H9 (cell line): ENCODE results near the gene THAP11. TPM values are rescaled to one million over a fixed set of nuclear protein-coding genes. Genes with fewer than 3 reads are reported as not detected.
"Not testable (repeated sequence)": the region's sequence is repeated elsewhere in the genome, so short reads cannot be mapped to it uniquely, and the experiment has no call there.

Experiments used
- DNase-seq: peaks from one replicate; pipeline ENCODE4 v3.0.0-alpha.2; 2017
- H2AFZ ChIP-seq: one replicate; pipeline ENCODE4 v1.6.1; 2013; ENCODE audit warnings: mild to moderate bottlenecking, low read length, control low read depth, moderate library complexity
- H2AK5ac ChIP-seq: 2 replicates; pipeline ENCODE4 v1.6.1; 2013; ENCODE audit warnings: low read length, control low read depth, mixed read lengths; ENCODE audit not compliant: insufficient read length
- H2BK120ac ChIP-seq: one replicate; pipeline ENCODE4 v1.6.1; 2013; ENCODE audit warnings: low read depth, mild to moderate bottlenecking, low read length, control low read depth, inconsistent platforms; ENCODE audit not compliant: poor library complexity, severe bottlenecking
- H2BK12ac ChIP-seq: 2 replicates; pipeline ENCODE4 v1.6.1; 2013; ENCODE audit warnings: low read length, control low read depth, mixed read lengths, low read depth; ENCODE audit not compliant: insufficient read length
- H2BK15ac ChIP-seq: 2 replicates; pipeline ENCODE4 v1.6.1; 2013; ENCODE audit warnings: low read depth, low read length, control low read depth
- H2BK20ac ChIP-seq: one replicate; pipeline ENCODE4 v1.6.1; 2013; ENCODE audit warnings: low read depth, mild to moderate bottlenecking, low read length, control low read depth, inconsistent platforms; ENCODE audit not compliant: poor library complexity, severe bottlenecking
- H2BK5ac ChIP-seq: 2 replicates; pipeline ENCODE4 v1.6.1; 2013; ENCODE audit warnings: low read length, control low read depth, mixed read lengths; ENCODE audit not compliant: insufficient read length
- H3K14ac ChIP-seq: 2 replicates; pipeline ENCODE4 v1.6.1; 2013; ENCODE audit warnings: low read length, control low read depth; ENCODE audit not compliant: insufficient read depth
- H3K18ac ChIP-seq: 2 replicates; pipeline ENCODE4 v1.6.1; 2013; ENCODE audit warnings: low read depth, mild to moderate bottlenecking, mixed read lengths, low read length, control low read depth; ENCODE audit not compliant: insufficient read length
- H3K23ac ChIP-seq: 2 replicates; pipeline ENCODE4 v1.6.1; 2013; ENCODE audit warnings: low read length, control low read depth, mixed read lengths, low read depth; ENCODE audit not compliant: insufficient read length
- H3K23me2 ChIP-seq: 2 replicates; pipeline ENCODE4 v1.6.1; 2013; ENCODE audit warnings: low read depth, mild to moderate bottlenecking, mixed read lengths, low read length, control low read depth; ENCODE audit not compliant: insufficient read length, poor library complexity, severe bottlenecking
- H3K27ac ChIP-seq: 2 replicates; pipeline ENCODE4 v1.5.1; 2013; ENCODE audit warnings: low read length, control low read depth, mixed read lengths, low read depth; ENCODE audit not compliant: insufficient read length
- H3K27me3 ChIP-seq: 2 replicates; pipeline ENCODE4 v1.6.1; 2013; ENCODE audit warnings: low read length, control low read depth, inconsistent platforms; ENCODE audit not compliant: insufficient read depth
- H3K4ac ChIP-seq: 2 replicates; pipeline ENCODE4 v1.6.1; 2013; ENCODE audit warnings: low read depth, mild to moderate bottlenecking, control low read depth, inconsistent platforms, low read length, moderate library complexity
- H3K4me1 ChIP-seq: 2 replicates; pipeline ENCODE4 v1.6.1; 2013; ENCODE audit warnings: low read length, control low read depth, inconsistent platforms; ENCODE audit not compliant: insufficient read depth
- H3K4me2 ChIP-seq: 2 replicates; pipeline ENCODE4 v1.6.1; 2013; ENCODE audit warnings: low read length, control low read depth, mixed read lengths; ENCODE audit not compliant: insufficient read length, insufficient read depth
- H3K56ac ChIP-seq: 2 replicates; pipeline ENCODE4 v1.6.1; 2013; ENCODE audit warnings: low read depth, mild to moderate bottlenecking, mixed read lengths, low read length, control low read depth; ENCODE audit not compliant: insufficient read length
- H3K79me1 ChIP-seq: 2 replicates; pipeline ENCODE4 v1.6.1; 2013; ENCODE audit warnings: low read depth, mild to moderate bottlenecking, moderate library complexity, low read length, control low read depth, inconsistent platforms; ENCODE audit not compliant: insufficient read depth, poor library complexity, severe bottlenecking
- H3K79me2 ChIP-seq: 2 replicates; pipeline ENCODE4 v1.6.1; 2013; ENCODE audit warnings: low read length, control low read depth, inconsistent platforms; ENCODE audit not compliant: insufficient read depth
- H3K9ac ChIP-seq: 2 replicates; pipeline ENCODE4 v1.6.1; 2013; ENCODE audit warnings: low read length, control low read depth, mixed read lengths; ENCODE audit not compliant: insufficient read length; ENCODE audit errors: extremely low read depth
- H3K9me3 ChIP-seq: one replicate; pipeline ENCODE4 v1.6.1; 2013; ENCODE audit warnings: low read depth, low read length, inconsistent platforms; ENCODE audit not compliant: control insufficient read depth
- H3T11ph ChIP-seq: one replicate; pipeline ENCODE4 v1.6.1; 2013; ENCODE audit warnings: mild to moderate bottlenecking, low read length, control low read depth, inconsistent platforms
- H4K20me1 ChIP-seq: one replicate; pipeline ENCODE4 v1.6.1; 2013; ENCODE audit not compliant: control insufficient read depth, insufficient read length, insufficient read depth
- H4K5ac ChIP-seq: 2 replicates; pipeline ENCODE4 v1.6.1; 2013; ENCODE audit warnings: low read depth, mild to moderate bottlenecking, mixed read lengths, low read length, control low read depth; ENCODE audit not compliant: insufficient read length
- H4K8ac ChIP-seq: replicated peaks from 2 replicates; pipeline ENCODE4 v1.6.1; 2013; ENCODE audit warnings: low read length, control low read depth, mixed read lengths, low read depth; ENCODE audit not compliant: insufficient read length
- H4K91ac ChIP-seq: 2 replicates; pipeline ENCODE4 v1.6.1; 2013; ENCODE audit warnings: low read depth, mild to moderate bottlenecking, moderate library complexity, mixed read lengths, low read length, control low read depth; ENCODE audit not compliant: insufficient read length
- H3K27ac Mint-ChIP-seq, 3 experiments: 2 replicates in 2 of 3; 3 replicates in 1 of 3; pipeline ENCODE4 v1.8.0; 2020 to 2021; ENCODE audit warnings: mixed read lengths in 3 of 3, mild to moderate bottlenecking in 1 of 3, moderate library complexity in 1 of 3
- H3K27me3 Mint-ChIP-seq: 2 replicates; pipeline ENCODE4 v1.8.0; 2021; ENCODE audit warnings: low read depth, mild to moderate bottlenecking, moderate library complexity, mixed read lengths
- H3K36me3 Mint-ChIP-seq, 3 experiments: 2 replicates in 2 of 3; 3 replicates in 1 of 3; pipeline ENCODE4 v1.8.0; 2020 to 2021; ENCODE audit warnings: low read depth in 3 of 3, mixed read lengths in 3 of 3; ENCODE audit not compliant: insufficient read depth in 1 of 3
- H3K4me1 Mint-ChIP-seq, 2 experiments: 2 replicates each; pipeline ENCODE4 v1.8.0; 2020; ENCODE audit warnings: mixed read lengths in 2 of 2
- H3K4me3 Mint-ChIP-seq, 2 experiments: 2 replicates in 1 of 2; 3 replicates in 1 of 2; pipeline ENCODE4 v1.8.0; 2020 to 2021; ENCODE audit warnings: mild to moderate bottlenecking in 2 of 2, mixed read lengths in 2 of 2, moderate library complexity in 1 of 2
- H3K9me3 Mint-ChIP-seq, 2 experiments: 2 replicates in 1 of 2; 3 replicates in 1 of 2; pipeline ENCODE4 v1.8.0; 2020; ENCODE audit warnings: mild to moderate bottlenecking in 2 of 2, mixed read lengths in 2 of 2, moderate library complexity in 1 of 2
- CTCF ChIP-seq: fragments of 200-600 bp; sonication (generic); conservative IDR thresholded peaks from 3 replicates; pipeline ENCODE4 v1.8.0; 2021; ENCODE audit warnings: antibody characterized with exemption, mild to moderate bottlenecking
- WGBS: extraction: QIAGEN DNeasy Blood & Tissue Kit; methylation state at CpG from one replicate; pipeline ENCODE4 v1.1.7; 2013; ENCODE audit warnings: missing lambda C conversion rate, low lambda C conversion rate, mixed read lengths; ENCODE audit not compliant: insufficient read length; ENCODE audit errors: extremely low coverage; 5-methylcytosine and 5-hydroxymethylcytosine counted together
- total RNA-seq: library from RNA; stranded (reverse); gene quantifications from 2 replicates; pipeline ENCODE4 v1.2.1, GENCODE V29; 2021

The THAP11 gene
- total RNA-seq, 1 experiment from 2014 or later: 48.9 TPM

- H4K91ac ChIP-seq: no peak overlapping the region
- no peak overlapping the region for H2AFZ ChIP-seq
- no peak for TF ChIP-seq CTCF
- H4K5ac ChIP-seq: no peak overlapping the region
- H3K4me2 ChIP-seq: no peak overlapping the region
- peaks cover 3% of the 10 kb centered on the region for H4K20me1 ChIP-seq
- H3K4me1 ChIP-seq: 0 out of 2 replicates have a peak, but pooled peaks cover 2% of the 10 kb centered on the region
- no peak overlapping the region for H2BK120ac ChIP-seq
- no peak overlapping the region for H2BK15ac ChIP-seq
- no peak overlapping the region for H3K27ac ChIP-seq
- H3K14ac ChIP-seq: no peak overlapping the region
- Mint-ChIP-seq H3K4me1 (peaks cover 19 to 30% of the 10 kb centered on the region in 2 experiments), H3K27me3 (no peaks in the 10 kb centered on the region), H3K9me3 (no peaks in the 10 kb centered on the region), H3K4me3 (no peak overlapping the region), H3K36me3 (peaks cover 26 to 58% (median 54%) of the 10 kb centered on the region in 3 experiments), H3K27ac (peak overlapping the region; percentile 57 to 87 (median 77); a peak in 5 of 7 replicates)
- no peak overlapping the region for H3K9ac ChIP-seq
- H3K27me3 ChIP-seq: no peaks in the 10 kb centered on the region
- no peak overlapping the region for H4K8ac ChIP-seq
- no peaks in the 10 kb centered on the region for H3K23me2 ChIP-seq
- no peaks in the 10 kb centered on the region for H3K9me3 ChIP-seq
- DNase-seq: no peak
- no peak overlapping the region for H2BK5ac ChIP-seq
- H2BK12ac ChIP-seq: no peak overlapping the region
- peaks cover 18% of the 10 kb centered on the region; the same call in 1 of the 2 replicates for H3K79me2 ChIP-seq
- H3K4ac ChIP-seq: no peak overlapping the region
- no peak overlapping the region for H2BK20ac ChIP-seq
- no peak overlapping the region for H3K56ac ChIP-seq
- no peak overlapping the region for H3K23ac ChIP-seq
- no peak overlapping the region for H3T11ph ChIP-seq
- H2AK5ac ChIP-seq: no peak overlapping the region
- H3K18ac ChIP-seq: no peak overlapping the region
- peaks cover 3% of the 10 kb centered on the region for H3K79me1 ChIP-seq
- WGBS: no CpG with 5 or more reads among the region's 11 CpGs
Observed at GRCh38 chr16:67862623-67863583, 20.8 kb downstream of the THAP11 start.

GRCh38 chr16:67864044-67864443 is 21.9 kb downstream of the THAP11 start:
- peaks cover 13 to 21% of the 10 kb centered on the region in 2 experiments; a peak in 3 of 4 replicates for H3K4me1 Mint-ChIP-seq
- H3K23ac ChIP-seq, H3K79me2 ChIP-seq, DNase-seq, H3K9me3 Mint-ChIP-seq, H3K79me1 ChIP-seq, H4K5ac ChIP-seq, H3K56ac ChIP-seq, H2BK15ac ChIP-seq, H3K27ac Mint-ChIP-seq, H3K27me3 Mint-ChIP-seq, H3K18ac ChIP-seq, H3K9ac ChIP-seq, H3K4me3 Mint-ChIP-seq, H4K8ac ChIP-seq, H2BK20ac ChIP-seq, H3K4me2 ChIP-seq, H3K4me1 ChIP-seq, H3K27me3 ChIP-seq, H2BK12ac ChIP-seq, H4K91ac ChIP-seq, H3K4ac ChIP-seq, H2BK5ac ChIP-seq, H2AK5ac ChIP-seq, H3K27ac ChIP-seq, H2AFZ ChIP-seq, H3K9me3 ChIP-seq, H3T11ph ChIP-seq, H4K20me1 ChIP-seq, H3K23me2 ChIP-seq, H3K14ac ChIP-seq, H2BK120ac ChIP-seq: not testable (repeated sequence)
- peaks cover 27 to 60% (median 56%) of the 10 kb centered on the region in 3 experiments for H3K36me3 Mint-ChIP-seq
- WGBS: no CpG with 5 or more reads among the region's 6 CpGs
